ENCODE measurements around the gene TPP2. TPM values are rescaled to one million over a fixed set of nuclear protein-coding genes. Genes with fewer than 3 reads are reported as not detected.

TPP2 gene
- total and polyA plus RNA-seq, 10 donors = 19.5 to 95.5 (median 55.1) TPM

DNA sequence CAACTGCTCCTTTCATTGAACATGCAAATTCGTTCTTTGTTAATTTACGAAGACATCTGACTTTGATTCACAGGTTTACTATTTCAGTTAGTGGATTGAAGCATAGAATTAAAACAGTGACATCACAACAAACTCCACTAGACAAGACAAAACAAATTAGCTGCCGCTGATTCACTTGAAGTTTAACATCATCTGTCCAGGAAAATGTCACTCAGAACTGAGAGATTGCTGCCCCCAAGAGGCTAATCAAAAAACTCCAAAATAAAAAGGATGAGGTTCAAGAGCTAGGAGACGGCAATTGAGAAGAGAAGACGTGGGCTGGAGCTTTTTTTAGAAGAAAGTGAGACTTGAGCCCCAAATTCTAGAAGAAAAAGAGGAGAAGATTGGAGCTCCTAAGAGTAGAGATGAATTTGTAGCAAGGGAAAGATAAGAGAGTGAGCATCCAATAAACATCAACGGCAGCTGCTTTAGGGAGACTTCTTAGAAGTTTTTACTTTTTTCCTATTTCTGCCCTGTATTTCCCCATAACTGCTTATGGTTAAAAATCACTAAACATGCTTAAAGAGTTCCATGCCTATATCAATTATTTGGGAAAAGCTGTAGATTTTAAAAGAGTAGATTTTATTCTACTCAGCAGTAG, 40.8 kb upstream of the TPP2 start:
- no peaks in the 10 kb centered on the region for H3K9me3 ChIP-seq
- TF ChIP-seq, protein P1, sequence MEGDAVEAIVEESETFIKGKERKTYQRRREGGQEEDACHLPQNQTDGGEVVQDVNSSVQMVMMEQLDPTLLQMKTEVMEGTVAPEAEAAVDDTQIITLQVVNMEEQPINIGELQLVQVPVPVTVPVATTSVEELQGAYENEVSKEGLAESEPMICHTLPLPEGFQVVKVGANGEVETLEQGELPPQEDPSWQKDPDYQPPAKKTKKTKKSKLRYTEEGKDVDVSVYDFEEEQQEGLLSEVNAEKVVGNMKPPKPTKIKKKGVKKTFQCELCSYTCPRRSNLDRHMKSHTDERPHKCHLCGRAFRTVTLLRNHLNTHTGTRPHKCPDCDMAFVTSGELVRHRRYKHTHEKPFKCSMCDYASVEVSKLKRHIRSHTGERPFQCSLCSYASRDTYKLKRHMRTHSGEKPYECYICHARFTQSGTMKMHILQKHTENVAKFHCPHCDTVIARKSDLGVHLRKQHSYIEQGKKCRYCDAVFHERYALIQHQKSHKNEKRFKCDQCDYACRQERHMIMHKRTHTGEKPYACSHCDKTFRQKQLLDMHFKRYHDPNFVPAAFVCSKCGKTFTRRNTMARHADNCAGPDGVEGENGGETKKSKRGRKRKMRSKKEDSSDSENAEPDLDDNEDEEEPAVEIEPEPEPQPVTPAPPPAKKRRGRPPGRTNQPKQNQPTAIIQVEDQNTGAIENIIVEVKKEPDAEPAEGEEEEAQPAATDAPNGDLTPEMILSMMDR (IDR thresholded peaks at IDR 0.05 in 8 of 11, conservative IDR thresholded peaks at IDR 0.05 in 3 of 11) = peak in 6 of 11 experiments; percentile 14 to 44 (median 36)
- TF ChIP-seq POLR2AphosphoS5 (IDR thresholded peaks at IDR 0.05) (no peak), POLR2A (IDR thresholded peaks at IDR 0.05) (no peak)
- peaks cover 0 to 8% (median 0%) of the 10 kb centered on the region in 7 donors for H3K27me3 ChIP-seq (replicated peaks in 1 of 7)
- intact Hi-C loops (cut with DNase I; ENCODE audit: low total_unique reads) = loop anchor here (10.0 kb wide), 3 partner anchors 411 to 1401 kb away; no protein-coding TSS in a partner anchor
- DNase-seq = no peak
- H3K4me1 ChIP-seq = no peaks in the 10 kb centered on the region
- no peaks in the 10 kb centered on the region for H3K36me3 ChIP-seq
- WGBS, 5 donors = 33 to 45% (median 37%) methylated on average over 6 of the region's 6 CpGs
- no peak overlapping the region for H3K4me3 ChIP-seq
- H3K27ac ChIP-seq = no peak overlapping the region

- intact Hi-C loops (cut with DNase I; ENCODE audit: low total_unique reads) = loop anchor here (10.0 kb wide), 3 partner anchors 412 to 1402 kb away; no protein-coding TSS in a partner anchor
- no peak for DNase-seq
- Histone ChIP-seq H3K27ac (no peak overlapping the region), H3K9me3 (no peaks in the 10 kb centered on the region), H3K27me3 (replicated peaks in 1 of 7) (peaks cover 0 to 8% (median 0%) of the 10 kb centered on the region in 7 donors), H3K4me1 (no peaks in the 10 kb centered on the region), H3K36me3 (no peaks in the 10 kb centered on the region), H3K4me3 (no peak overlapping the region)
- 64 to 89% (median 77%) methylated on average over 3 of the region's 3 CpGs for WGBS, 5 donors
- TF ChIP-seq, protein P1 (IDR thresholded peaks at IDR 0.05 in 8 of 11, conservative IDR thresholded peaks at IDR 0.05 in 3 of 11) = no peak
- no peak for TF ChIP-seq POLR2A (IDR thresholded peaks at IDR 0.05)
Observed at GRCh38 chr13:102556806-102557205, 40.0 kb upstream of the TPP2 start.

GRCh38 chr13:102558029-102558428, 38.8 kb upstream of the TPP2 start:
- H3K4me1 ChIP-seq = no peaks in the 10 kb centered on the region
- H3K27ac ChIP-seq = no peak overlapping the region
- H3K9me3 ChIP-seq = no peaks in the 10 kb centered on the region
- intact Hi-C loops (cut with DNase I; ENCODE audit: low total_unique reads) = loop anchor here (10.0 kb wide), 3 partner anchors 413 to 1403 kb away; no protein-coding TSS in a partner anchor
- no peak overlapping the region for H3K4me3 ChIP-seq
- H3K27me3 ChIP-seq (replicated peaks in 1 of 7) = peaks cover 0 to 8% (median 0%) of the 10 kb centered on the region in 7 donors
- WGBS, 5 donors = 50 to 61% (median 57%) methylated on average over 2 of the region's 2 CpGs
- no peak for DNase-seq
- no peaks in the 10 kb centered on the region for H3K36me3 ChIP-seq
- no peak for TF ChIP-seq POLR2A (IDR thresholded peaks at IDR 0.05)
- no peak for TF ChIP-seq POLR2AphosphoS5 (IDR thresholded peaks at IDR 0.05)
- TF ChIP-seq, protein P1 (IDR thresholded peaks at IDR 0.05 in 8 of 11, conservative IDR thresholded peaks at IDR 0.05 in 3 of 11) = no peak

GRCh38 chr13:102561933-102562332, 34.9 kb upstream of the TPP2 start:
- H3K4me1 ChIP-seq = no peaks in the 10 kb centered on the region
- WGBS, 5 donors = 42 to 80% (median 57%) methylated on average over 1 of the region's 1 CpG
- intact Hi-C loops (cut with DNase I; ENCODE audit: low total_unique reads) = no loop called here

More at GRCh38 chr13:102561933-102562332, 34.9 kb upstream of the TPP2 start:
- no peak for DNase-seq
- no peak for TF ChIP-seq POLR2A (IDR thresholded peaks at IDR 0.05)
- TF ChIP-seq, protein P1 (IDR thresholded peaks at IDR 0.05 in 8 of 11, conservative IDR thresholded peaks at IDR 0.05 in 3 of 11) = no peak
- no peak for TF ChIP-seq POLR2AphosphoS5 (IDR thresholded peaks at IDR 0.05)
- Histone ChIP-seq H3K9me3 (no peaks in the 10 kb centered on the region), H3K36me3 (no peaks in the 10 kb centered on the region), H3K27ac (no peak overlapping the region), H3K27me3 (replicated peaks in 1 of 7) (peaks cover 0 to 16% (median 0%) of the 10 kb centered on the region in 7 donors), H3K4me3 (no peak overlapping the region)
